Gastroesophageal sphincter (tissue), 4 donors: ENCODE measurements around the gene OGFOD2. TPM values are rescaled to one million over a fixed set of nuclear protein-coding genes. Genes with fewer than 3 reads are reported as not detected.

Experiments used
- ATAC-seq: fragments of 150-250 bp; one replicate; pipeline ENCODE4 v1.9.1; 2016; ENCODE audit warnings: mild to moderate bottlenecking, moderate library complexity
- H3K27ac ChIP-seq, 4 donors: fragments of 200-600 bp; sonication (generic) in 3 of 4; 1 replicate in 3 of 4; 2 replicates in 1 of 4; pipeline ENCODE4 v1.5.1; 2016 to 2019
- H3K27me3 ChIP-seq: fragments of 200-600 bp; sonication (generic); one replicate; pipeline ENCODE4 v1.5.1; 2019
- H3K36me3 ChIP-seq, 2 donors: fragments of 200-600 bp; sonication (generic); one replicate each; pipeline ENCODE4 v1.5.1; 2019; ENCODE audit warnings: control low read depth in 1 of 2
- H3K4me1 ChIP-seq, 3 donors: fragments of 200-600 bp; sonication (generic); 1 replicate in 2 of 3; 2 replicates in 1 of 3; pipeline ENCODE4 v1.5.1; 2016 to 2019; ENCODE audit warnings: control low read depth in 2 of 3
- H3K4me3 ChIP-seq, 2 donors: fragments of 200-600 bp; sonication (generic); one replicate each; pipeline ENCODE4 v1.5.1; 2019; ENCODE audit warnings: mild to moderate bottlenecking in 1 of 2, moderate library complexity in 1 of 2
- H3K9me3 ChIP-seq, 3 donors: fragments of 200-600 bp; sonication (generic); one replicate each; pipeline ENCODE4 v1.5.1; 2017 to 2019; ENCODE audit warnings: control low read depth in 2 of 3
- EP300 ChIP-seq: sonication (generic); formaldehyde crosslinking; IDR thresholded peaks from one replicate; pipeline ENCODE4 v1.6.1; 2017; ENCODE audit warnings: antibody characterized with exemption, mild to moderate bottlenecking
- POLR2A ChIP-seq, 2 donors: fragments of 450-650 bp; IDR thresholded peaks; one replicate each; pipeline ENCODE4 v1.6.1; 2017; ENCODE audit warnings: antibody characterized with exemption in 2 of 2, mild to moderate bottlenecking in 2 of 2, moderate library complexity in 1 of 2
- POLR2AphosphoS5 ChIP-seq: sonication (generic); formaldehyde crosslinking; IDR thresholded peaks from one replicate; pipeline ENCODE4 v1.6.1; 2017; ENCODE audit warnings: antibody characterized with exemption
- WGBS, 2 donors: methylation state at CpG; one replicate each; pipeline ENCODE4 v1.1.5; 2018; ENCODE audit warnings: low coverage in 1 of 2; 5-methylcytosine and 5-hydroxymethylcytosine counted together
- total RNA-seq, 4 donors: library from RNA; depleted of rRNA; stranded (reverse); fragments of >200 nt; gene quantifications; one replicate each; pipeline ENCODE4 v1.1.0, GENCODE V29; 2016
- TF ChIP-seq, protein P1 (sequence below), 4 experiments: fragments of 200-600 bp in 2 of 4; fragments of 450-650 bp in 2 of 4; sonication (generic) in 1 of 4; IDR thresholded peaks; one replicate each; pipeline ENCODE4 v1.5.1; 2017 to 2019; ENCODE audit warnings: antibody characterized with exemption in 4 of 4, mild to moderate bottlenecking in 2 of 4, moderate library complexity in 2 of 4

The OGFOD2 gene
- total RNA-seq, 4 donors from 2014 or later = 7.3 to 10.7 (median 8.3) TPM

GRCh38 chr12:122946690-122947341, 28.2 kb upstream of the OGFOD2 start:
- peak overlapping the region in 3 of 4 donors; percentile 64 to 75 (median 69) for H3K27ac ChIP-seq
- no peak overlapping the region for H3K4me3 ChIP-seq
- peaks cover 0 to 15% of the 10 kb centered on the region in 2 donors for H3K36me3 ChIP-seq
- 50 to 88% methylated on average over 3 to 5 of the region's 10 CpGs for WGBS, 2 donors
- H3K27me3 ChIP-seq = no peaks in the 10 kb centered on the region
- peak; percentile 48 for TF ChIP-seq POLR2AphosphoS5
- TF ChIP-seq POLR2A (IDR thresholded peaks at IDR 0.05) = no peak
- TF ChIP-seq, protein P1, sequence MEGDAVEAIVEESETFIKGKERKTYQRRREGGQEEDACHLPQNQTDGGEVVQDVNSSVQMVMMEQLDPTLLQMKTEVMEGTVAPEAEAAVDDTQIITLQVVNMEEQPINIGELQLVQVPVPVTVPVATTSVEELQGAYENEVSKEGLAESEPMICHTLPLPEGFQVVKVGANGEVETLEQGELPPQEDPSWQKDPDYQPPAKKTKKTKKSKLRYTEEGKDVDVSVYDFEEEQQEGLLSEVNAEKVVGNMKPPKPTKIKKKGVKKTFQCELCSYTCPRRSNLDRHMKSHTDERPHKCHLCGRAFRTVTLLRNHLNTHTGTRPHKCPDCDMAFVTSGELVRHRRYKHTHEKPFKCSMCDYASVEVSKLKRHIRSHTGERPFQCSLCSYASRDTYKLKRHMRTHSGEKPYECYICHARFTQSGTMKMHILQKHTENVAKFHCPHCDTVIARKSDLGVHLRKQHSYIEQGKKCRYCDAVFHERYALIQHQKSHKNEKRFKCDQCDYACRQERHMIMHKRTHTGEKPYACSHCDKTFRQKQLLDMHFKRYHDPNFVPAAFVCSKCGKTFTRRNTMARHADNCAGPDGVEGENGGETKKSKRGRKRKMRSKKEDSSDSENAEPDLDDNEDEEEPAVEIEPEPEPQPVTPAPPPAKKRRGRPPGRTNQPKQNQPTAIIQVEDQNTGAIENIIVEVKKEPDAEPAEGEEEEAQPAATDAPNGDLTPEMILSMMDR (IDR thresholded peaks at IDR 0.05) = peak in 2 of 4 experiments; percentile 6 to 28
- TF ChIP-seq EP300 = no peak
- peaks cover 0 to 57% (median 7%) of the 10 kb centered on the region in 3 donors for H3K4me1 ChIP-seq
- peak; percentile 90 for ATAC-seq
- H3K9me3 ChIP-seq = no peaks in the 10 kb centered on the region

DNA sequence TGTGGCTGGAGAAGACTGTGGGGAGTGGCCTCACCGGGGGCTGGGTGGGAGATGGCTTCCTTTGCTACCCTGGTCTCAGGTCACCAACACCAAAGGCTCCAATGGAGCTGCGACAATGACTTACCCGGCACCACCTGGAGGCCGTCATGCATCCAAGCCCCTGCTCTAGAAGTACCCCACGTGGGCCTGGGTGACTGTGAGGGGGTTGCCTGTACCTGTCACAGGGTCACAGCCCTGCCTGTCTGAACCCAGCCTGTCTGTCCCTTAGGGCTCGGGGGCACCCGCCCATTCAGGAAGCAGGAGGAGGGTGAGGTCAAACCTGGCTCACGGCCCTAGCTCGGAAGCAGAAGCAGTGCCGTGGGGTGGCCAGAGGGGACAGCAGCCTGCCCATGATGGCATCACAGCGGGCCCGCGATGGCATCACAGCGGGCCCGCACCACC, 27.7 kb upstream of the OGFOD2 start:
- Histone ChIP-seq H3K9me3 (no peaks in the 10 kb centered on the region), H3K4me3 (no peak overlapping the region), H3K27ac (peak overlapping the region in 3 of 4 donors; percentile 64 to 75 (median 69)), H3K4me1 (peaks cover 0 to 60% (median 7%) of the 10 kb centered on the region in 3 donors), H3K27me3 (no peaks in the 10 kb centered on the region), H3K36me3 (peaks cover 0 to 15% of the 10 kb centered on the region in 2 donors)
- WGBS, 2 donors = 69 to 89% methylated on average over 5 to 8 of the region's 15 CpGs
- TF ChIP-seq EP300 = no peak
- no peak for TF ChIP-seq POLR2AphosphoS5
- TF ChIP-seq, protein P1 (IDR thresholded peaks at IDR 0.05) = peak in 1 of 4 experiments; percentile 19
- no peak for TF ChIP-seq POLR2A (IDR thresholded peaks at IDR 0.05)
- ATAC-seq = peak; percentile 52

GRCh38 chr12:122948605-122949004, 26.4 kb upstream of the OGFOD2 start:
- Histone ChIP-seq H3K4me3 (no peak overlapping the region), H3K36me3 (peaks cover 0 to 15% of the 10 kb centered on the region in 2 donors), H3K4me1 (peaks cover 0 to 57% (median 7%) of the 10 kb centered on the region in 3 donors), H3K9me3 (no peaks in the 10 kb centered on the region), H3K27ac (peak overlapping the region in 1 of 4 donors; percentile 75), H3K27me3 (no peaks in the 10 kb centered on the region)
- no peak for ATAC-seq
- TF ChIP-seq, protein P1 (IDR thresholded peaks at IDR 0.05) = no peak
- no peak for TF ChIP-seq POLR2AphosphoS5
- no peak for TF ChIP-seq EP300
- TF ChIP-seq POLR2A (IDR thresholded peaks at IDR 0.05) = no peak
- WGBS, 2 donors = 100% methylated on average over 1 of the region's 14 CpGs; no CpG with 5 or more reads in 1 of the 2 donors

DNA sequence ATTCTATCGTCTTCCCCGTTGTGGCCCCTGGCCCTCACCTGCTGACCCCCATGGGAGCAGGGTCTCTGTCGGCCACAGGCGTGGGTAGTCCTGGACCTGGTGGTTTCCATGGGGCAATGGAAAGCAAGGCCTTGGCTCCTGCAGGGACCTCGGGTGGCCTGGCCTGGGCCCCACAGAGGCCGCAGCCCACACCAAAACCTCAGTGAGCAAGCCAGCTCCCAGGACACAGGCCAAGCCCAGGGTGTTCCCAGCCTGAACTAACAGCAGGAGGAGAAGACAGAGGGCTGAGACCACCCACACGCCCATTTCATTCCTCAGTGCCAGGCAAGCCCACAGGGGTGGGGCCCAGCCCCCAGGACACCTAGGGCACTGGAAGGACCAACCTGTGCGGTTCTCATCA, 25.6 kb upstream of the OGFOD2 start:
- no peaks in the 10 kb centered on the region for H3K9me3 ChIP-seq
- 88% methylated on average over 2 of the region's 8 CpGs; no CpG with 5 or more reads in 1 of the 2 donors for WGBS, 2 donors
- ATAC-seq = no peak
- peaks cover 0 to 49% (median 7%) of the 10 kb centered on the region in 3 donors for H3K4me1 ChIP-seq
- H3K4me3 ChIP-seq = no peak overlapping the region
- no peaks in the 10 kb centered on the region for H3K27me3 ChIP-seq
- H3K36me3 ChIP-seq = peaks cover 0 to 15% of the 10 kb centered on the region in 2 donors
- TF ChIP-seq, protein P1 (IDR thresholded peaks at IDR 0.05) = no peak
- TF ChIP-seq POLR2A (IDR thresholded peaks at IDR 0.05) = no peak
- TF ChIP-seq EP300 = no peak
- TF ChIP-seq POLR2AphosphoS5 = no peak
- H3K27ac ChIP-seq = peak overlapping the region in 2 of 4 donors; percentile 27 to 44
